PFSK-1 (cell line): ENCODE results near the gene GCFC2.

ENCODE experiments used
- FOXP2 ChIP-seq: optimal IDR thresholded peaks from 2 replicates; pipeline ENCODE3; 2011; ENCODE audit warnings: borderline replicate concordance, control low read depth, inconsistent platforms; ENCODE audit not compliant: insufficient read depth; ENCODE audit errors: extremely low read length, extremely low read depth
- POLR2AphosphoS5 ChIP-seq: IDR thresholded peaks from 2 replicates; pipeline ENCODE4 v1.6.1; 2012; ENCODE audit warnings: low read depth, mild to moderate bottlenecking, control low read depth, low read length, moderate library complexity
- SIN3A ChIP-seq: IDR thresholded peaks from 2 replicates; pipeline ENCODE4 v1.6.1; 2012; ENCODE audit warnings: mild to moderate bottlenecking, low read length, moderate library complexity, borderline replicate concordance; ENCODE audit not compliant: insufficient read depth
- TAF1 ChIP-seq: IDR thresholded peaks from 2 replicates; pipeline ENCODE4 v1.6.1; 2012; ENCODE audit warnings: low read length, control low read depth, borderline replicate concordance; ENCODE audit not compliant: insufficient read depth
- TF ChIP-seq, protein P1 (sequence below), 2 experiments: IDR thresholded peaks; 2 replicates each; pipeline versions ENCODE4 v1.6.1 to v1.8.0; 2011 to 2012; ENCODE audit warnings: low read depth in 2 of 2, low read length in 2 of 2, control low read depth in 1 of 2, inconsistent platforms in 1 of 2, mild to moderate bottlenecking in 1 of 2, moderate library complexity in 1 of 2; ENCODE audit not compliant: insufficient read depth in 1 of 2

The GCFC2 gene

DNA sequence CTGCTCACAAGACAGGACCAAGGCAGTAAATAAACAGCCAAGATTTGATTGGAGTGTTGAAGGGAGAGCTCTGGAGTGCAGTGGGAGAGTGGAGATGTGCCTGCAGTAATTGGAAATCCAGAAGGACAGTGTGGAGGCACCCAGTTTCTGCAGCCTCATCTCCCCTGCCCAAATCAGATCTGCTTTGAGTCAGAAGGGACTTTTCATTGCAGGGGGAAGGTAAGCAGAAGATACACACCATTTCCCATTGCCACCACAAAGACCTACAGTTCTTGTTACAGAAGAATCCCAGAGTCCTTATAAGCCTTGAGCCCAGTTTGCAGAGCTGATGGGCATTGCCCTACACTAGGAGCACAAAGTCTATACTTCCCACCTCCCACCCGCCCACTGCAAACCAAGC lies 27.2 kb upstream of the GCFC2 start:
- TF ChIP-seq FOXP2 (no peak), SIN3A (no peak), POLR2AphosphoS5 (no peak), TAF1 (no peak)
- TF ChIP-seq, protein P1, sequence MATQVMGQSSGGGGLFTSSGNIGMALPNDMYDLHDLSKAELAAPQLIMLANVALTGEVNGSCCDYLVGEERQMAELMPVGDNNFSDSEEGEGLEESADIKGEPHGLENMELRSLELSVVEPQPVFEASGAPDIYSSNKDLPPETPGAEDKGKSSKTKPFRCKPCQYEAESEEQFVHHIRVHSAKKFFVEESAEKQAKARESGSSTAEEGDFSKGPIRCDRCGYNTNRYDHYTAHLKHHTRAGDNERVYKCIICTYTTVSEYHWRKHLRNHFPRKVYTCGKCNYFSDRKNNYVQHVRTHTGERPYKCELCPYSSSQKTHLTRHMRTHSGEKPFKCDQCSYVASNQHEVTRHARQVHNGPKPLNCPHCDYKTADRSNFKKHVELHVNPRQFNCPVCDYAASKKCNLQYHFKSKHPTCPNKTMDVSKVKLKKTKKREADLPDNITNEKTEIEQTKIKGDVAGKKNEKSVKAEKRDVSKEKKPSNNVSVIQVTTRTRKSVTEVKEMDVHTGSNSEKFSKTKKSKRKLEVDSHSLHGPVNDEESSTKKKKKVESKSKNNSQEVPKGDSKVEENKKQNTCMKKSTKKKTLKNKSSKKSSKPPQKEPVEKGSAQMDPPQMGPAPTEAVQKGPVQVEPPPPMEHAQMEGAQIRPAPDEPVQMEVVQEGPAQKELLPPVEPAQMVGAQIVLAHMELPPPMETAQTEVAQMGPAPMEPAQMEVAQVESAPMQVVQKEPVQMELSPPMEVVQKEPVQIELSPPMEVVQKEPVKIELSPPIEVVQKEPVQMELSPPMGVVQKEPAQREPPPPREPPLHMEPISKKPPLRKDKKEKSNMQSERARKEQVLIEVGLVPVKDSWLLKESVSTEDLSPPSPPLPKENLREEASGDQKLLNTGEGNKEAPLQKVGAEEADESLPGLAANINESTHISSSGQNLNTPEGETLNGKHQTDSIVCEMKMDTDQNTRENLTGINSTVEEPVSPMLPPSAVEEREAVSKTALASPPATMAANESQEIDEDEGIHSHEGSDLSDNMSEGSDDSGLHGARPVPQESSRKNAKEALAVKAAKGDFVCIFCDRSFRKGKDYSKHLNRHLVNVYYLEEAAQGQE (IDR thresholded peaks at IDR 0.05; ENCODE audit: insufficient read depth in 1 of 2, low read depth in 2 of 2, low read length in 2 of 2) = no peak

GRCh38 chr2:75736276-75736675 lies 25.6 kb upstream of the GCFC2 start:
- TF ChIP-seq, protein P1 (IDR thresholded peaks at IDR 0.05; ENCODE audit: insufficient read depth in 1 of 2, low read depth in 2 of 2, low read length in 2 of 2) = no peak
- TF ChIP-seq FOXP2 (no peak), SIN3A (no peak), POLR2AphosphoS5 (no peak), TAF1 (no peak)

- no peak for TF ChIP-seq TAF1
- TF ChIP-seq POLR2AphosphoS5 = no peak
- TF ChIP-seq, protein P1 (IDR thresholded peaks at IDR 0.05; ENCODE audit: insufficient read depth in 1 of 2, low read depth in 2 of 2, low read length in 2 of 2) = no peak
- TF ChIP-seq SIN3A = no peak
Measured at GRCh38 chr2:75729861-75730260, 19.1 kb upstream of the GCFC2 start.

GRCh38 chr2:75728614-75729419 lies 18.1 kb upstream of the GCFC2 start:
- no peak for TF ChIP-seq FOXP2
- TF ChIP-seq TAF1 = no peak
- no peak for TF ChIP-seq SIN3A
- TF ChIP-seq, protein P1 (IDR thresholded peaks at IDR 0.05; ENCODE audit: insufficient read depth in 1 of 2, low read depth in 2 of 2, low read length in 2 of 2) = no peak
- no peak for TF ChIP-seq POLR2AphosphoS5

DNA sequence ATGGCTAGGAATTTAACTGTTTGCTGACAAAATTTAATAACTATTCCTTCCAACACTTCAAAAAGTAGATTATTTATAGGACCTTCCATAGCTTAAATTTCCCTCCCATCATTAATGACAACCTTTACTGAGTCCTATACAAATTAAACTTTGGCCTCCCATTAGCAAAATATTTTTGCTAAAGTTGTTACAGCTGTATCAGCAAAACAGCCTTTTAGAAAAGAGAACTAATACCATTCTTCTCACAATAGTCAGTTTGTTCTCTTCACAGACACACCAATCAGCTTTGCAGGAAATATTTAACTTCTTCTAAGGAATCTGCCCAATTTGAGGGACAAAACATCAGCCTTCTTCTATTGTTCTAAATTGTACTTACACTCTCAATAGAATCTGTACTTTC lies 12.0 kb upstream of the GCFC2 start:
- TF ChIP-seq SIN3A (no peak), TAF1 (no peak), POLR2AphosphoS5 (no peak), FOXP2 (no peak)
